DND-41 (cell line): ENCODE results near the gene PBX3.

Source experiments
- ATAC-seq: fragments of 200-7000 bp; cut with Tn5 transposase; 3 replicates; pipeline ENCODE4 v1.9.1; 2021; ENCODE audit warnings: low read depth; ENCODE audit not compliant: insufficient read depth
- DNase-seq: peaks from one replicate; pipeline ENCODE4 v3.0.0-alpha.2; 2020
- H2AFZ ChIP-seq: 2 replicates; pipeline ENCODE4 v1.6.0; 2012; ENCODE audit warnings: low read depth, low read length
- H3K27ac ChIP-seq: 2 replicates; pipeline ENCODE4 v1.5.1; 2012; ENCODE audit warnings: low read length, inconsistent platforms
- H3K27me3 ChIP-seq: fragments of 200-600 bp; sonication (generic); 2 replicates; pipeline ENCODE4 v1.6.0; 2012; ENCODE audit warnings: low read length, mild to moderate bottlenecking, inconsistent platforms; ENCODE audit not compliant: insufficient read depth, poor library complexity
- H3K36me3 ChIP-seq: 2 replicates; pipeline ENCODE4 v1.5.1; 2012; ENCODE audit warnings: low read length, inconsistent platforms; ENCODE audit not compliant: insufficient read depth
- H3K4me1 ChIP-seq: 2 replicates; pipeline ENCODE4 v1.5.1; 2012; ENCODE audit warnings: mild to moderate bottlenecking, low read length; ENCODE audit not compliant: insufficient read depth
- H3K4me2 ChIP-seq: 2 replicates; pipeline ENCODE4 v1.6.0; 2012; ENCODE audit warnings: mild to moderate bottlenecking, moderate library complexity, low read length, inconsistent platforms; ENCODE audit not compliant: insufficient read depth
- H3K4me3 ChIP-seq, 2 experiments: fragments of 200-600 bp in 1 of 2; shearing (Covaris generic) in 1 of 2; 2 replicates each; pipeline ENCODE4 v1.5.1; 2012 to 2016; ENCODE audit warnings: inconsistent platforms in 2 of 2, low read length in 2 of 2, mild to moderate bottlenecking in 2 of 2, low read depth in 1 of 2, moderate library complexity in 1 of 2
- H3K79me2 ChIP-seq: 2 replicates; pipeline ENCODE4 v1.6.0; 2012; ENCODE audit warnings: low read length, inconsistent platforms; ENCODE audit not compliant: insufficient read depth
- H3K9ac ChIP-seq: 2 replicates; pipeline ENCODE4 v1.6.0; 2012; ENCODE audit warnings: low read depth, mild to moderate bottlenecking, inconsistent platforms, low read length, moderate library complexity
- H3K9me3 ChIP-seq: 2 replicates; pipeline ENCODE4 v1.5.1; 2012; ENCODE audit warnings: low read length, moderate library complexity, mild to moderate bottlenecking, inconsistent platforms; ENCODE audit not compliant: insufficient read depth, severe bottlenecking
- H4K20me1 ChIP-seq: 2 replicates; pipeline ENCODE4 v1.6.0; 2012; ENCODE audit warnings: low read length; ENCODE audit not compliant: insufficient read depth
- CTCF ChIP-seq: IDR thresholded peaks from 2 replicates; pipeline ENCODE4 v1.5.1; 2012; ENCODE audit warnings: borderline replicate concordance, low read length, moderate library complexity, mild to moderate bottlenecking; ENCODE audit not compliant: poor library complexity, severe bottlenecking; ENCODE audit errors: extremely low read depth
- EZH2 ChIP-seq: IDR thresholded peaks from 3 replicates; pipeline ENCODE4 v1.6.1; 2012; ENCODE audit warnings: borderline replicate concordance, low read depth, mild to moderate bottlenecking, moderate library complexity, low read length, inconsistent platforms; ENCODE audit not compliant: severe bottlenecking

Gene PBX3

GRCh38 chr9:125707472-125707804 lies 39.7 kb upstream of the PBX3 start:
- ATAC-seq, result peak; percentile 18; the same call in 2 of the 3 replicates
- TF ChIP-seq EZH2 (no peak), CTCF (no peak)
- Histone ChIP-seq H3K4me2 (peak overlapping the region; percentile 92), H3K27me3 (no peaks in the 10 kb centered on the region), H3K79me2 (peaks cover 44% of the 10 kb centered on the region), H3K9me3 (no peaks in the 10 kb centered on the region), H3K36me3 (peaks cover 6% of the 10 kb centered on the region), H3K4me1 (peaks cover 27% of the 10 kb centered on the region), H3K4me3 (peak overlapping the region in 1 of 2 experiments; percentile 99; a peak in 3 of 4 replicates), H4K20me1 (peaks cover 4% of the 10 kb centered on the region; the same call in 1 of the 2 replicates), H3K9ac (peak overlapping the region; percentile 92), H2AFZ (peak overlapping the region; percentile 97), H3K27ac (peak overlapping the region; percentile 83)
- no peak for DNase-seq

GRCh38 chr9:125726456-125727132 lies 20.6 kb upstream of the PBX3 start:
- Histone ChIP-seq H3K79me2 (no peaks in the 10 kb centered on the region), H2AFZ (no peak overlapping the region), H3K4me1 (no peaks in the 10 kb centered on the region), H3K4me3 (no peak overlapping the region), H3K36me3 (no peaks in the 10 kb centered on the region), H3K9me3 (no peaks in the 10 kb centered on the region), H3K27me3 (no peaks in the 10 kb centered on the region), H3K9ac (no peak overlapping the region), H4K20me1 (no peaks in the 10 kb centered on the region), H3K27ac (no peak overlapping the region), H3K4me2 (no peak overlapping the region)
- ATAC-seq (no peak), DNase-seq (no peak)
- TF ChIP-seq CTCF (no peak), EZH2 (no peak)

GRCh38 chr9:125730168-125730567 lies 17.0 kb upstream of the PBX3 start:
- H4K20me1 ChIP-seq, result no peaks in the 10 kb centered on the region
- no peaks in the 10 kb centered on the region for H3K4me1 ChIP-seq
- no peak overlapping the region for H3K4me3 ChIP-seq
- no peak for ATAC-seq
- H3K9ac ChIP-seq, result no peak overlapping the region
- H3K36me3 ChIP-seq, result no peaks in the 10 kb centered on the region
- H3K27ac ChIP-seq, result no peak overlapping the region
- H3K79me2 ChIP-seq, result no peaks in the 10 kb centered on the region
- TF ChIP-seq EZH2 (no peak), CTCF (no peak)
- H2AFZ ChIP-seq, result no peak overlapping the region
- H3K9me3 ChIP-seq, result no peaks in the 10 kb centered on the region
- H3K4me2 ChIP-seq, result no peak overlapping the region
- DNase-seq, result no peak
- no peaks in the 10 kb centered on the region for H3K27me3 ChIP-seq
